ENCODE measurements around the gene PIP5K1B. TPM values are rescaled to one million over a fixed set of nuclear protein-coding genes. Genes with fewer than 3 reads are reported as not detected.
"Not testable (repeated sequence)": the region's sequence is repeated elsewhere in the genome, so short reads cannot be mapped to it uniquely, and the experiment has no call there.

PIP5K1B gene
- total RNA-seq, 1 experiment from 2014 or later = not detected

DNA sequence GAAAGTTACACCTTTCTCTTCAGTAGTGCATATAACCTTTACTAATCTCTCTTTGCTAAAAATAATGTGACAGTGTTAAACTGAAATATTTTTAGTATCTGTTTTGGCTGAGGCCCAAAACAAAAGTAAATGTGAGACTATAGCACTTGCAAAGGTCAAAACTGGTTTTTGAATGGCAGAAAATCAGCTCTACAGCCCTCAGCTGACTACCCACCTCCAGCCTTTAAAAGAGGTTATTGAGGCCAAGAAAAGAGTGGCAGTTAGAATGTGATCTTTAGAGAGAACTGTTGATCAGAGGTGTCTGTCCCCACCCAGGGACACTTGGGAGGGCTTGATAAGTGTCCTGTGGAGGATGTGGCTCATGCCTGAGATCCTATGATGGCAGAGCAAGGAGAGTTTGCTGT, 278.0 kb downstream of the PIP5K1B start:
- Histone ChIP-seq H3K9me3 (ENCODE audit: control insufficient read depth, insufficient read depth, low read depth, low read length) (no peaks in the 10 kb centered on the region), H3K36me3 (ENCODE audit: control insufficient read depth, insufficient read depth, low read length) (no peaks in the 10 kb centered on the region), H3K27ac (ENCODE audit: low read length) (no peak overlapping the region), H3K27me3 (ENCODE audit: control insufficient read depth, insufficient read depth, low read length) (no peaks in the 10 kb centered on the region), H3K4me1 (ENCODE audit: control insufficient read depth, insufficient read depth, low read length) (no peaks in the 10 kb centered on the region), H3K4me3 (ENCODE audit: low read depth in 2 of 2, low read length in 2 of 2) (no peak overlapping the region)
- no peak for ATAC-seq
- POLR2A ChIA-PET = no interaction called here
- CTCF ChIA-PET = no interaction called here
- no peak for DNase-seq (ENCODE audit: low read depth, low spot score)
- intact Hi-C loops (cut with micrococcal nuclease; ENCODE audit: unreplicated experiment) = no loop called here
- TF ChIP-seq POLR2AphosphoS5 (IDR thresholded peaks at IDR 0.05; ENCODE audit: low read depth, low read length) = no peak
- TF ChIP-seq, protein P1, sequence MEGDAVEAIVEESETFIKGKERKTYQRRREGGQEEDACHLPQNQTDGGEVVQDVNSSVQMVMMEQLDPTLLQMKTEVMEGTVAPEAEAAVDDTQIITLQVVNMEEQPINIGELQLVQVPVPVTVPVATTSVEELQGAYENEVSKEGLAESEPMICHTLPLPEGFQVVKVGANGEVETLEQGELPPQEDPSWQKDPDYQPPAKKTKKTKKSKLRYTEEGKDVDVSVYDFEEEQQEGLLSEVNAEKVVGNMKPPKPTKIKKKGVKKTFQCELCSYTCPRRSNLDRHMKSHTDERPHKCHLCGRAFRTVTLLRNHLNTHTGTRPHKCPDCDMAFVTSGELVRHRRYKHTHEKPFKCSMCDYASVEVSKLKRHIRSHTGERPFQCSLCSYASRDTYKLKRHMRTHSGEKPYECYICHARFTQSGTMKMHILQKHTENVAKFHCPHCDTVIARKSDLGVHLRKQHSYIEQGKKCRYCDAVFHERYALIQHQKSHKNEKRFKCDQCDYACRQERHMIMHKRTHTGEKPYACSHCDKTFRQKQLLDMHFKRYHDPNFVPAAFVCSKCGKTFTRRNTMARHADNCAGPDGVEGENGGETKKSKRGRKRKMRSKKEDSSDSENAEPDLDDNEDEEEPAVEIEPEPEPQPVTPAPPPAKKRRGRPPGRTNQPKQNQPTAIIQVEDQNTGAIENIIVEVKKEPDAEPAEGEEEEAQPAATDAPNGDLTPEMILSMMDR (IDR thresholded peaks at IDR 0.05) = no peak
- no TSS peak for BruUV-seq (replicated peaks)
- in situ Hi-C loops (cut with HindIII; ENCODE audit: low pct_unique_long_range_greater_than_20kb, low sequenced_read_pairs) = no loop called here

GRCh38 chr9:68983522-68984424, 278.7 kb downstream of the PIP5K1B start:
- no TSS peak for BruUV-seq (replicated peaks)
- TF ChIP-seq SIN3A (IDR thresholded peaks at IDR 0.05; ENCODE audit: borderline replicate concordance, insufficient read depth, low read depth, low read length) (no peak), POLR2AphosphoS5 (IDR thresholded peaks at IDR 0.05; ENCODE audit: low read depth, low read length) (no peak), REST (IDR thresholded peaks at IDR 0.05; ENCODE audit: insufficient read depth in 1 of 2, low read depth in 2 of 2, low read length in 1 of 2) (no peak), TCF7L2 (IDR thresholded peaks at IDR 0.05; ENCODE audit: low read depth, low read length) (no peak)
- TF ChIP-seq, protein P1 (IDR thresholded peaks at IDR 0.05) = no peak
- intact Hi-C loops (cut with micrococcal nuclease; ENCODE audit: unreplicated experiment) = no loop called here
- DNase-seq (ENCODE audit: low read depth, low spot score) = no peak
- Histone ChIP-seq H3K27me3 (ENCODE audit: control insufficient read depth, insufficient read depth, low read length) (no peaks in the 10 kb centered on the region), H3K27ac (ENCODE audit: low read length) (no peak overlapping the region), H3K4me3 (ENCODE audit: low read depth in 2 of 2, low read length in 2 of 2) (no peak overlapping the region), H3K36me3 (ENCODE audit: control insufficient read depth, insufficient read depth, low read length) (no peaks in the 10 kb centered on the region), H3K9me3 (ENCODE audit: control insufficient read depth, insufficient read depth, low read depth, low read length) (no peaks in the 10 kb centered on the region), H3K4me1 (ENCODE audit: control insufficient read depth, insufficient read depth, low read length) (no peaks in the 10 kb centered on the region)
- in situ Hi-C loops (cut with HindIII; ENCODE audit: low pct_unique_long_range_greater_than_20kb, low sequenced_read_pairs) = no loop called here
- ATAC-seq = no peak
- ChIA-PET CTCF (no interaction called here), POLR2A (no interaction called here)

- CTCF ChIA-PET; POLR2A ChIA-PET; BruUV-seq (replicated peaks): not testable (repeated sequence)
Measured at GRCh38 chr9:68986949-68987348, 281.9 kb downstream of the PIP5K1B start.

More at GRCh38 chr9:68986949-68987348, 281.9 kb downstream of the PIP5K1B start:
- H3K27me3 ChIP-seq (ENCODE audit: control insufficient read depth, insufficient read depth, low read length); DNase-seq (ENCODE audit: low read depth, low spot score); ATAC-seq; intact Hi-C loops (cut with micrococcal nuclease; ENCODE audit: unreplicated experiment); in situ Hi-C loops (cut with HindIII; ENCODE audit: low pct_unique_long_range_greater_than_20kb, low sequenced_read_pairs); H3K36me3 ChIP-seq (ENCODE audit: control insufficient read depth, insufficient read depth, low read length); H3K9me3 ChIP-seq (ENCODE audit: control insufficient read depth, insufficient read depth, low read depth, low read length); H3K4me1 ChIP-seq (ENCODE audit: control insufficient read depth, insufficient read depth, low read length); H3K4me3 ChIP-seq (ENCODE audit: low read depth in 2 of 2, low read length in 2 of 2); H3K27ac ChIP-seq (ENCODE audit: low read length): not testable (repeated sequence)
